A204.1 (cell line): ENCODE data around the gene GP5.

Experiments used
- FAIRE-seq: peaks from 2 replicates; lab custom pipeline; 2012; peaks lifted over from hg19 to GRCh38; lab: Jason Lieb, UNC

GP5 gene

GRCh38 chr3:194397757-194398312, 1.2 kb downstream of the GP5 start:
- no peak for FAIRE-seq

GRCh38 chr3:194396859-194397756, 2.0 kb downstream of the GP5 start:
- FAIRE-seq, result no peak

- FAIRE-seq, result no peak
Measured at GRCh38 chr3:194396539-194396858, 2.6 kb downstream of the GP5 start.

GRCh38 chr3:194395778-194396538, 3.1 kb downstream of the GP5 start:
- FAIRE-seq, result no peak

- FAIRE-seq, result no peak
Measured at GRCh38 chr3:194395212-194395611, 3.9 kb downstream of the GP5 start.

GRCh38 chr3:194392576-194392975, 6.5 kb downstream of the GP5 start:
- FAIRE-seq, result no peak

GRCh38 chr3:194390835-194391234, 8.2 kb downstream of the GP5 start:
- no peak for FAIRE-seq

- FAIRE-seq, result no peak
Measured at GRCh38 chr3:194389269-194389668, 9.8 kb downstream of the GP5 start.

GRCh38 chr3:194387926-194388418, 11.1 kb downstream of the GP5 start:
- FAIRE-seq, result no peak

GRCh38 chr3:194387276-194387675, 11.8 kb downstream of the GP5 start:
- FAIRE-seq, result no peak

GRCh38 chr3:194386648-194387047, 12.4 kb downstream of the GP5 start:
- FAIRE-seq, result no peak

- no peak for FAIRE-seq
Measured at GRCh38 chr3:194386066-194386465, 13.0 kb downstream of the GP5 start.

GRCh38 chr3:194384569-194385001, 14.5 kb downstream of the GP5 start:
- FAIRE-seq, result no peak

GRCh38 chr3:194384156-194384555, 14.9 kb downstream of the GP5 start:
- no peak for FAIRE-seq

GRCh38 chr3:194383276-194383940, 15.7 kb downstream of the GP5 start:
- no peak for FAIRE-seq

- FAIRE-seq, result no peak
Measured at GRCh38 chr3:194382892-194383223, 16.2 kb downstream of the GP5 start.

GRCh38 chr3:194382196-194382891, 16.7 kb downstream of the GP5 start:
- no peak for FAIRE-seq

GRCh38 chr3:194381460-194381875, 17.6 kb downstream of the GP5 start:
- FAIRE-seq, result no peak

- FAIRE-seq, result no peak
Measured at GRCh38 chr3:194380326-194380725, 18.7 kb downstream of the GP5 start.

GRCh38 chr3:194379651-194380050, 19.4 kb downstream of the GP5 start:
- no peak for FAIRE-seq

GRCh38 chr3:194379231-194379630, 19.8 kb downstream of the GP5 start:
- FAIRE-seq, result no peak

- FAIRE-seq, result no peak
Measured at GRCh38 chr3:194377708-194378107, 21.4 kb downstream of the GP5 start.
